Skeletal muscle tissue (tissue), 4 donors: ENCODE measurements around the gene KREMEN1. TPM values are rescaled to one million over a fixed set of nuclear protein-coding genes. Genes with fewer than 3 reads are reported as not detected.
A peak's percentile ranks its signal among the peaks of the same experiment; 100 is the strongest.
"Not testable (repeated sequence)": the region's sequence is repeated elsewhere in the genome, so short reads cannot be mapped to it uniquely, and the experiment has no call there.

ENCODE experiments used
- H3K27ac ChIP-seq: one replicate; pipeline ENCODE4 v1.7.0; 2013; ENCODE audit warnings: mild to moderate bottlenecking, low read depth, low read length, inconsistent platforms
- H3K27me3 ChIP-seq, 3 donors: one replicate each; pipeline ENCODE4 v1.7.0; 2013; ENCODE audit warnings: low read length in 3 of 3; ENCODE audit not compliant: control insufficient read depth in 3 of 3, insufficient read depth in 3 of 3
- H3K36me3 ChIP-seq, 3 donors: one replicate each; pipeline ENCODE4 v1.7.0; 2013; ENCODE audit warnings: low read length in 3 of 3; ENCODE audit not compliant: control insufficient read depth in 3 of 3, insufficient read depth in 3 of 3
- H3K4me1 ChIP-seq, 3 donors: one replicate each; pipeline ENCODE4 v1.7.0; 2013; ENCODE audit warnings: low read length in 3 of 3, mild to moderate bottlenecking in 3 of 3; ENCODE audit not compliant: control insufficient read depth in 3 of 3, insufficient read depth in 3 of 3
- H3K4me3 ChIP-seq, 3 donors: one replicate each; pipeline ENCODE4 v1.7.0; 2013; ENCODE audit warnings: low read length in 3 of 3
- H3K9ac ChIP-seq, 3 donors: one replicate each; pipeline ENCODE4 v1.7.0; 2013; ENCODE audit warnings: low read length in 3 of 3, mild to moderate bottlenecking in 3 of 3, moderate library complexity in 2 of 3, low read depth in 1 of 3
- H3K9me3 ChIP-seq, 3 donors: one replicate each; pipeline ENCODE4 v1.7.0; 2013; ENCODE audit warnings: low read length in 3 of 3; ENCODE audit not compliant: control insufficient read depth in 3 of 3
- total RNA-seq: library from RNA; depleted of rRNA; stranded (reverse); fragments of >200 nt; gene quantifications from one replicate; pipeline ENCODE4 v1.2.3, GENCODE V29; 2014
- donor health status: Osteomylitis.

KREMEN1 gene
- total RNA-seq, 1 donor from 2014 or later = 43.8 TPM

- Histone ChIP-seq H3K36me3 (no peaks in the 10 kb centered on the region), H3K4me3 (peak overlapping the region in 1 of 3 donors; percentile 7), H3K27me3 (no peaks in the 10 kb centered on the region), H3K9me3 (no peaks in the 10 kb centered on the region), H3K4me1 (peaks cover 19 to 43% (median 22%) of the 10 kb centered on the region in 3 donors), H3K9ac (peak overlapping the region in 2 of 3 donors; percentile 20 to 58), H3K27ac (peak overlapping the region; percentile 83)
These were observed 40.8 kb upstream of the KREMEN1 start for GRCh38 chr22:29032014-29032475.

- no peaks in the 10 kb centered on the region for H3K36me3 ChIP-seq
- no peak overlapping the region for H3K4me3 ChIP-seq
- H3K9ac ChIP-seq = no peak overlapping the region
- H3K4me1 ChIP-seq = peaks cover 19 to 42% (median 22%) of the 10 kb centered on the region in 3 donors
- H3K27me3 ChIP-seq = no peaks in the 10 kb centered on the region
- no peak overlapping the region for H3K27ac ChIP-seq
- no peaks in the 10 kb centered on the region for H3K9me3 ChIP-seq
These were observed 40.3 kb upstream of the KREMEN1 start for GRCh38 chr22:29032584-29032983.

- H3K4me3 ChIP-seq = no peak overlapping the region
- no peak overlapping the region for H3K9ac ChIP-seq
- peaks cover 3 to 17% (median 4%) of the 10 kb centered on the region in 3 donors for H3K4me1 ChIP-seq
- H3K36me3 ChIP-seq = no peaks in the 10 kb centered on the region
- no peaks in the 10 kb centered on the region for H3K9me3 ChIP-seq
- no peak overlapping the region for H3K27ac ChIP-seq
- H3K27me3 ChIP-seq = no peaks in the 10 kb centered on the region
These were observed 35.4 kb upstream of the KREMEN1 start for GRCh38 chr22:29037340-29037932.

- no peaks in the 10 kb centered on the region for H3K27me3 ChIP-seq
- no peaks in the 10 kb centered on the region for H3K9me3 ChIP-seq
- no peak overlapping the region for H3K9ac ChIP-seq
- H3K4me3 ChIP-seq = no peak overlapping the region
- H3K27ac ChIP-seq = no peak overlapping the region
- peaks cover 4 to 14% (median 5%) of the 10 kb centered on the region in 3 donors for H3K4me1 ChIP-seq
- no peaks in the 10 kb centered on the region for H3K36me3 ChIP-seq
These were observed 33.7 kb upstream of the KREMEN1 start for GRCh38 chr22:29039148-29039547.

GRCh38 chr22:29039684-29040083 is 33.2 kb upstream of the KREMEN1 start:
- H3K9ac ChIP-seq, H3K27me3 ChIP-seq, H3K27ac ChIP-seq, H3K36me3 ChIP-seq, H3K9me3 ChIP-seq, H3K4me3 ChIP-seq: not testable (repeated sequence)
- H3K4me1 ChIP-seq = peaks cover 4 to 14% (median 10%) of the 10 kb centered on the region in 3 donors

GRCh38 chr22:29040385-29041275 is 32.2 kb upstream of the KREMEN1 start:
- H3K27ac ChIP-seq = no peak overlapping the region
- no peaks in the 10 kb centered on the region for H3K27me3 ChIP-seq
- H3K4me3 ChIP-seq = no peak overlapping the region
- H3K36me3 ChIP-seq = peaks cover 0 to 7% (median 5%) of the 10 kb centered on the region in 3 donors
- peaks cover 4 to 14% (median 11%) of the 10 kb centered on the region in 3 donors for H3K4me1 ChIP-seq
- no peaks in the 10 kb centered on the region for H3K9me3 ChIP-seq
- H3K9ac ChIP-seq = no peak overlapping the region

DNA sequence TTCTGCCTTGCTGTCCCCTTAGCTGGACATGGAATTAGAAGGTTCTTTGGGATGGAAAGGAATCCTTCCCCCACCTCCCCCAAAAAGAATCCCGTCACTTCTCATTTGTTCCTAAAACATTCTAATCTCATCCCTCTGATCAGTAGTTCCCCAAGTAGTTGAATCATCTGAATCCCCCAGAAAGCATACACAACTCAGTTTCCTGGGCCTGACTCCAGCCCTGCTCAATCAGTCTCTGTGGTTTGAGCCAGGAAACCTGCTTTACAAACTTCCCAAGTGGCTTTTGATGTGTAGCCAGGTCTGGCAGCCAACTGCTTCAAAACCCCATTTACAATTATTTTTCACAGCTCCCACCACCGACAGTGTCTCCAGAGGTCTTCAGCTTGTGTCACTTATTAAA is 31.4 kb upstream of the KREMEN1 start:
- H3K4me3 ChIP-seq = no peak overlapping the region
- H3K9ac ChIP-seq = no peak overlapping the region
- no peaks in the 10 kb centered on the region for H3K27me3 ChIP-seq
- peaks cover 4 to 14% (median 11%) of the 10 kb centered on the region in 3 donors for H3K4me1 ChIP-seq
- no peak overlapping the region for H3K27ac ChIP-seq
- H3K36me3 ChIP-seq = peaks cover 6 to 15% (median 12%) of the 10 kb centered on the region in 3 donors
- H3K9me3 ChIP-seq = no peaks in the 10 kb centered on the region

DNA sequence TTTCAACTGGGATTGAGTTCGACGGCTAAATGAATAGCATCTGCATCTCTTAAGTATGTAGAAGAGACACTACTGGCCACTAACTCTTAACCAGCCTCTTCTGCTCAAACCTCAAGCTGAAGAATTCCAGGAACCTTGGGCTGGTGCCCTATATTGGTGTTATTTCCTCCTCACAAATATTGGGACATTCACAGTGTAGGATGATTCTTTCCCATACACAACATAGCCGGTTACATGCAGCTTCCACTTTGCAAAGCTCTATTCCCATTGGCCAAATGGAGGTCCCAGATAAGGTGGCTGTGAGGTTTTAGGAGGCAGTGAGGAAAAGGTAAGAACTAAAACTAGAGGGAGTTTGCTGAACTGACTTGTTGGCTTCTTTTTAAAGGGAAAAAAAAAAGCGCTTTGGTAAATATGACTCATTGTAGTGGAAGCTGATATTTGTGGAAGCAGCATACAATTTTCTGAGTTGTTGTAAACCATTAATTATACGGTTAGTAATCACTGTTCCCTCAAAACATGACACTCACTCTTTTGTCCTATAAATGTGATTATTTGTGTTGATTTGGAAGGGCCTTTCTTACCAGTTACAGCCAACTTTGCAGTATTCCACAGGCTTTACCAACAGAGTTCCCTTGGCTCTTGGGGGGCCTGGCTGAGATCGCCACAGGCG is 28.8 kb upstream of the KREMEN1 start:
- H3K36me3 ChIP-seq = peaks cover 27 to 31% (median 29%) of the 10 kb centered on the region in 3 donors
- H3K9ac ChIP-seq = peak overlapping the region in 1 of 3 donors; percentile 37
- no peak overlapping the region for H3K4me3 ChIP-seq
- peak overlapping the region; percentile 66 for H3K27ac ChIP-seq
- no peaks in the 10 kb centered on the region for H3K9me3 ChIP-seq
- peaks cover 4 to 14% (median 11%) of the 10 kb centered on the region in 3 donors for H3K4me1 ChIP-seq
- no peaks in the 10 kb centered on the region for H3K27me3 ChIP-seq

- no peak overlapping the region for H3K9ac ChIP-seq
- peaks cover 29 to 37% (median 34%) of the 10 kb centered on the region in 3 donors for H3K36me3 ChIP-seq
- no peaks in the 10 kb centered on the region for H3K9me3 ChIP-seq
- H3K4me1 ChIP-seq = peaks cover 4 to 14% (median 11%) of the 10 kb centered on the region in 3 donors
- no peaks in the 10 kb centered on the region for H3K27me3 ChIP-seq
- no peak overlapping the region for H3K4me3 ChIP-seq
- peak overlapping the region; percentile 66 for H3K27ac ChIP-seq
These were observed 28.1 kb upstream of the KREMEN1 start for GRCh38 chr22:29044657-29045176.
